Neural cell (in vitro differentiated cells): ENCODE measurements around the gene ENOX1.

Experiments used
- CTCF ChIP-seq: fragments of 450-650 bp; IDR thresholded peaks from 2 replicates; pipeline ENCODE4 v1.5.1; 2014; ENCODE audit warnings: antibody characterized with exemption, mild to moderate bottlenecking, moderate library complexity; ENCODE audit not compliant: poor library complexity, severe bottlenecking
- POLR2AphosphoS5 ChIP-seq: IDR thresholded peaks from 2 replicates; pipeline ENCODE4 v1.6.1; 2012
- RAD21 ChIP-seq: fragments of 450-650 bp; conservative IDR thresholded peaks from 2 replicates; pipeline ENCODE4 v1.6.1; 2014; ENCODE audit warnings: antibody characterized with exemption, mild to moderate bottlenecking, moderate library complexity
- REST ChIP-seq: IDR thresholded peaks from 2 replicates; pipeline ENCODE4 v1.6.1; 2012; ENCODE audit warnings: borderline replicate concordance
- SMC3 ChIP-seq: fragments of 450-650 bp; conservative IDR thresholded peaks from 2 replicates; pipeline ENCODE4 v1.6.1; 2014; ENCODE audit warnings: antibody characterized with exemption, mild to moderate bottlenecking, moderate library complexity; ENCODE audit not compliant: poor library complexity
- TAF1 ChIP-seq: IDR thresholded peaks from 2 replicates; pipeline ENCODE4 v1.6.1; 2012; ENCODE audit warnings: low read depth

- TF ChIP-seq RAD21: no peak
- TF ChIP-seq CTCF: no peak
- TF ChIP-seq POLR2AphosphoS5: no peak
- no peak for TF ChIP-seq TAF1
- no peak for TF ChIP-seq REST
- TF ChIP-seq SMC3: no peak
Measured at GRCh38 chr13:43495732-43496131, 291.0 kb downstream of the ENOX1 start.
